ENCODE results near the gene OCIAD1.
"Not testable (repeated sequence)": the region's sequence is repeated elsewhere in the genome, so short reads cannot be mapped to it uniquely, and the experiment has no call there.

OCIAD1 gene

DNA sequence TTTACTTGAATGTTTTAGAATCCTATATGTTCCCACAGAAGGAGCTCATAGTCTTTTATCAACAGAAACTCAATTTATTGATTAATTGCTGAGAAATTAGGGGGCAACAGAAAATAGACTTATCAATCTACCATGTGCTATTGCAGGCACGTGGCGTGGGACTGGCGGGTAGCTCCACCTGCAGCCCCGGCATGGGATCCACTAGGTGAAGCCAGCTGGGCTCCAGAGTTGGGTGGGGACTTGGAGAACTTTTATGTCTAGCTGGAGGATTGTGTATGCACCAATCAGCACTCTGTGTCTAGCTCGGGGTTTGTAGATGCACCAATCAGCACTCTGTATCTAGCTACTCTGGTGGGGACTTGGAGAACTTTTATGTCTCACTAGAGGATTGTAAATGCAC lies 3.3 kb upstream of the OCIAD1 start:
- Histone ChIP-seq H3K9ac (ENCODE audit: low read depth, low read length) (no peak overlapping the region), H3K36me3 (ENCODE audit: insufficient read depth, low read depth, low read length) (peaks cover 4% of the 10 kb centered on the region; the same call in 1 of the 2 replicates), H3K4me1 (ENCODE audit: insufficient read depth, low read length) (peaks cover 8% of the 10 kb centered on the region; the same call in 1 of the 2 replicates), H3K4me3 (ENCODE audit: low read length) (no peak overlapping the region), H3K9me3 (ENCODE audit: insufficient read depth, low read depth, low read length) (no peaks in the 10 kb centered on the region), H3K27ac (ENCODE audit: low read length) (no peak overlapping the region), H3K27me3 (ENCODE audit: insufficient read depth, low read length) (no peaks in the 10 kb centered on the region)

GRCh38 chr4:48831532-48832030 lies 693 bp downstream of the OCIAD1 start:
- peak overlapping the region; percentile 89 for H3K4me3 ChIP-seq (ENCODE audit: low read length)
- no peaks in the 10 kb centered on the region for H3K27me3 ChIP-seq (ENCODE audit: insufficient read depth, low read length)
- no peaks in the 10 kb centered on the region for H3K9me3 ChIP-seq (ENCODE audit: insufficient read depth, low read depth, low read length)
- peak overlapping the region; percentile 100 for H3K27ac ChIP-seq (ENCODE audit: low read length)
- peaks cover 10% of the 10 kb centered on the region; the same call in 1 of the 2 replicates for H3K4me1 ChIP-seq (ENCODE audit: insufficient read depth, low read length)
- peaks cover 43% of the 10 kb centered on the region for H3K36me3 ChIP-seq (ENCODE audit: insufficient read depth, low read depth, low read length)
- peak overlapping the region; percentile 99 for H3K9ac ChIP-seq (ENCODE audit: low read depth, low read length)

DNA sequence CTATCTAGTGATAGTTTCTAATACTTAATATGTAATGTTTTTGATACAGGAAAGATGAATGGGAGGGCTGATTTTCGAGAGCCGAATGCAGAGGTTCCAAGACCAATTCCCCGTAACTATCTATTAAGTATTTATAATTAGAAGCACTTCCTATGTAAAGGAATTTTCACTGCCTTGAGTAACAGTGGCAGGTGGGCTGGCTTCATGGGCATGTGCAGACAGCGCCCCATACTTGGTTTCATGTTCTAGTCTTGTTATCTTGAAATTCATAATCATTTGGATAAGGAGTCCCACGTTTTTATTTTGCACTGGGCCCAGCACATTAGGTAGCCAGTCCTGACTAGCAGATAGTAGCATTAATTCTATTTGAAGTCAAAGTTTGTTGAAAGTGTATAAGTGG lies 1.7 kb downstream of the OCIAD1 start:
- Histone ChIP-seq H3K27ac (ENCODE audit: low read length) (no peak overlapping the region), H3K36me3 (ENCODE audit: insufficient read depth, low read depth, low read length) (peaks cover 53% of the 10 kb centered on the region), H3K4me1 (ENCODE audit: insufficient read depth, low read length) (peaks cover 10% of the 10 kb centered on the region; the same call in 1 of the 2 replicates), H3K9me3 (ENCODE audit: insufficient read depth, low read depth, low read length) (no peaks in the 10 kb centered on the region), H3K9ac (ENCODE audit: low read depth, low read length) (peak overlapping the region; percentile 99; the same call in 1 of the 2 replicates), H3K4me3 (ENCODE audit: low read length) (peak overlapping the region; percentile 89), H3K27me3 (ENCODE audit: insufficient read depth, low read length) (no peaks in the 10 kb centered on the region)

DNA sequence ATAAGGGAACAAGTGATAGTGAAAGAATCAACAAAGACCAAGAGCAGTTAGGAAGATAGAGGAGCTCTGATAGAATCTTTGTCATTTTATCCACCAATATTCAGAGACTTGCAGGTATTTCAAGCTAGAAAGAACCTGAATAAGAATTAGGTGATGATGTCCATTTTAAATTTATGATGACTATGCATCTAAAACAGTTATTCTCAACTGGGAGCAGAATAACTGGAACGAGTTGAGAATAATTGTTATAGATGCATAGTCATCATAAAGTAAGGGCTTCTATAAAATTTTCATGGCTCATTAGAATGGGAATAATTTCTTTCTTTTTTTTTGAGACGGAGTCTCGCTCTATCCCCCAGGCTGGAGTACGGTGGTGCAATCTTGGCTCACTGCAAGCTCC lies 5.8 kb downstream of the OCIAD1 start:
- H3K9me3 ChIP-seq (ENCODE audit: insufficient read depth, low read depth, low read length), result no peaks in the 10 kb centered on the region
- H3K4me1 ChIP-seq (ENCODE audit: insufficient read depth, low read length), result peaks cover 6% of the 10 kb centered on the region; the same call in 1 of the 2 replicates
- no peak overlapping the region for H3K4me3 ChIP-seq (ENCODE audit: low read length)
- no peaks in the 10 kb centered on the region for H3K27me3 ChIP-seq (ENCODE audit: insufficient read depth, low read length)
- H3K9ac ChIP-seq (ENCODE audit: low read depth, low read length), result no peak overlapping the region
- H3K27ac ChIP-seq (ENCODE audit: low read length), result no peak overlapping the region
- H3K36me3 ChIP-seq (ENCODE audit: insufficient read depth, low read depth, low read length), result peaks cover 93% of the 10 kb centered on the region

DNA sequence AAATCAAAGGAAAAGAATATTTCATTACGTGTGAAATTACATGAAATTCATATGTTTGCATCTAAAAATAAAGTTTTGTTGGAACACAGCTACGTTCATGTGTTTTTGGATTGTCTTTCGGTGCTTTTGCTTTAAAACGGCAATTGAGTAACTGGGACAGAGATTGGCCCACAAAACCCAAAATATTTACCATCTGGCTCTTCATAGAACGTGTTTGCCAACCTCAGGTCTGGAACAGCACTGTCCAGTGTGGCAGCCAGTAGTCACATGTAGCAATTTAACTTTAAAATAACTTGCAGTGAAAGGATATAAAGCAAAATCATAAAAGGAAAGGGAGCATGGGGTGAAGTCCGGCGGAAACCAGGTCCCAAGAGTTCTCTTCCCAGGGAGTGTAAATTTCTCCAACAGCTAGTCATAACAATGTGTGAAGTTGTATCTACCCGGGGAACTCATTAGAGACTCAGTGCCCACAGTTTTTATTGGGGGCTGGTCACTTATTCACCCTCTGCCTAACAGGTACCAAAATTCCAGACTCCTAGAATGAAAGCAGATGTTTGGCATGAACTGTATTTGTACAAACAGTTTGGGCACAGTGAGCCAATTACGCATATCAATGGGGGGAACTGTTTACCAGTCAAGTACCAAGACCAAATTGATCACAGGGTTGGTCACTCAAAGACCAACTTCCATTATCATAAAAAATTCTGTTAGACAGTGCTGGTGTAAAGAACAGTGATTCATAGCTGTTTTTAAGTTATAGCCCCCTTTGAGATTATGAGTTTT lies 10.3 kb downstream of the OCIAD1 start:
- Histone ChIP-seq H3K27me3 (ENCODE audit: insufficient read depth, low read length) (no peaks in the 10 kb centered on the region), H3K9ac (ENCODE audit: low read depth, low read length) (no peak overlapping the region), H3K4me3 (ENCODE audit: low read length) (no peak overlapping the region), H3K4me1 (ENCODE audit: insufficient read depth, low read length) (no peaks in the 10 kb centered on the region), H3K27ac (ENCODE audit: low read length) (no peak overlapping the region), H3K36me3 (ENCODE audit: insufficient read depth, low read depth, low read length) (peaks cover 100% of the 10 kb centered on the region), H3K9me3 (ENCODE audit: insufficient read depth, low read depth, low read length) (no peaks in the 10 kb centered on the region)

DNA sequence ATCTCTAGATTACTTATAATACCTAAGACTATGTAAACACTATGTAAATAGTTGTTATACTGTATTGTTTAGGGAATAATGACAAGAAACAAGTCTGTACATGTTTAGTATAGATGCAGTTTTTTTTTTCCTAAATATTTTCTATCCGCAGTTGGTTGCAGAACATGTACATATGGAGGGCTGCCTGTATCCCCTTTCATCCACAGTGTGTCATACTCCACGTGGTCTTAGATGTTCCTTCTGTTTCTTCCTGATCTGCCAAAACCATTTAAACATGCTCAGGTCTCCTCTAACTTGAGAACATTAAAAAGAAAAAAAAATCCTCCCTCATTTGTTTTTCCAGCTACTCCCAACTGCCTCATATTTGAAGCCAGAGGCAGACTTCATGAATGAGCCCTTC lies 14.0 kb downstream of the OCIAD1 start:
- Histone ChIP-seq H3K9me3 (ENCODE audit: insufficient read depth, low read depth, low read length) (no peaks in the 10 kb centered on the region), H3K27ac (ENCODE audit: low read length) (no peak overlapping the region), H3K27me3 (ENCODE audit: insufficient read depth, low read length) (no peaks in the 10 kb centered on the region), H3K36me3 (ENCODE audit: insufficient read depth, low read depth, low read length) (peaks cover 97% of the 10 kb centered on the region), H3K9ac (ENCODE audit: low read depth, low read length) (no peak overlapping the region), H3K4me1 (ENCODE audit: insufficient read depth, low read length) (no peaks in the 10 kb centered on the region), H3K4me3 (ENCODE audit: low read length) (no peak overlapping the region)

DNA sequence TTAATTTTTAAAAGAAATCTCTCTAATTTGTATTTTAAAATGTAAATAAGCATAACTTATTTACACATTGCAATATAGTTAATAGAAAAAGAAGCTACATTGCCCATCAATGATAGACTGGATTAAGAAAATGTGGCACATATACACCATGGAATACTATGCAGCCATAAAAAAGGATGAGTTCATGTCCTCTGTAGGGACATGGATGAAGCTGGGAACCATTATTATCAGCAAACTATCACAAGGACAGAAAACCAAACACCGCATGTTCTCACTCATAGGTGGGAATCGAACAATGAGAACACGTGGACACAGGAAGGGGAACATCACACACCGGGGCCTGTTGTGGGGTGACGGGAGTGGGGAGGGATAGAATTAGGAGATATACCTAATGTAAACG lies 17.9 kb downstream of the OCIAD1 start:
- H3K9ac ChIP-seq (ENCODE audit: low read depth, low read length); H3K4me3 ChIP-seq (ENCODE audit: low read length); H3K9me3 ChIP-seq (ENCODE audit: insufficient read depth, low read depth, low read length); H3K4me1 ChIP-seq (ENCODE audit: insufficient read depth, low read length); H3K27ac ChIP-seq (ENCODE audit: low read length); H3K27me3 ChIP-seq (ENCODE audit: insufficient read depth, low read length): not testable (repeated sequence)
- peaks cover 93% of the 10 kb centered on the region for H3K36me3 ChIP-seq (ENCODE audit: insufficient read depth, low read depth, low read length)

DNA sequence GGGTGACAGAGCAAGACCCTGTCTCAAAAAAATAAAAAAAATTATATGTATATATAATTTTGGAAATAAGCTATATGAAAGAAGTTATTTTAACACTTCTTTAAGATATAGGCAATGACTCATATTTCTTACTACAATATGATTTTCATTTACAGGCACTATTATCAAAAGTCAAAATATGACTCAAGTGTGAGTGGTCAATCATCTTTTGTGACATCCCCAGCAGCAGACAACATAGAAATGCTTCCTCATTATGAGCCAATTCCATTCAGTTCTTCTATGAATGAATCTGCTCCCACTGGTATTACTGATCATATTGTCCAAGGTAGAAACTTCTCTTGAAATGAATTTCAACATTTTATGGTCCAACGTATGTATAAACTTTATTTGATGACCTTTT lies 20.8 kb downstream of the OCIAD1 start:
- Histone ChIP-seq H3K27ac (ENCODE audit: low read length) (no peak overlapping the region), H3K4me3 (ENCODE audit: low read length) (no peak overlapping the region), H3K27me3 (ENCODE audit: insufficient read depth, low read length) (no peaks in the 10 kb centered on the region), H3K36me3 (ENCODE audit: insufficient read depth, low read depth, low read length) (peaks cover 88% of the 10 kb centered on the region), H3K4me1 (ENCODE audit: insufficient read depth, low read length) (no peaks in the 10 kb centered on the region), H3K9me3 (ENCODE audit: insufficient read depth, low read depth, low read length) (no peaks in the 10 kb centered on the region), H3K9ac (ENCODE audit: low read depth, low read length) (no peak overlapping the region)

DNA sequence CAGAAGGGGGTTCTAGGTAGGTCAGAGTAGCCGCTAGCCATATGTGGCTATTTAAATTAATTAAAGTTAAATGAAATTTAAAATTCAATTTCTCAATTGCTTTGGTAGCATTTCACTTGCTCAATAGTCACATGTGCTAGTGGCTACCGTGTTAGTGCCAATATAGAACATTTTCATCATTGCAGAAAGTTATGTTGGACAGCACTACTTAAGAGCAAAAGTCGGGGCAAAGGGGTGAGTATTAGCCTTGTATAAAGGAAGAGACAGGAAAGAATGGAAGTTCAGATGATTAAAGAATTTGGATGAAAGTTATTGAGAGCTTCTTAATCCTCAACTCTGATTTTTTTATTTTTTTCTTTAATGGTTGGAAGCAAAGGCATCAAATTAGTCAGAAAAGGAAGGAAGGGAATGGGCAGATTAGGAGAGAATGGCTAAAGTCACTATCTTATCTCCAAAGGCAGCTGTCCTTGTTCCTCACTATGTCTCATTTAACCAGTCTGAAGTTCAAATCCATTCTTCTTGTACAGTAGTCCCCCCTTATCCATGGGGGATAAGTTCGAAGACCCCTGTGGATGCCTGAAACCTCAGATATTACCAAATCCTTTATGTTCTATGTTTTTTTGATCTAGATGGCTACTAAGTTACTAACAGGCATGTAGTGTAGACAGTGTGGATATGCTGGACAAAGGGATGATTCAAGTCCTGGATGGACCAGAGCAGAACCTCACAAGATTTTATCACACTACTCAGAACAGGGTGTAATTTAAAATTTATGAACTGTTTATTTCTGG lies 22.9 kb downstream of the OCIAD1 start:
- Histone ChIP-seq H3K4me1 (ENCODE audit: insufficient read depth, low read length) (no peaks in the 10 kb centered on the region), H3K27ac (ENCODE audit: low read length) (no peak overlapping the region), H3K36me3 (ENCODE audit: insufficient read depth, low read depth, low read length) (peaks cover 88% of the 10 kb centered on the region), H3K27me3 (ENCODE audit: insufficient read depth, low read length) (no peaks in the 10 kb centered on the region), H3K4me3 (ENCODE audit: low read length) (no peak overlapping the region), H3K9me3 (ENCODE audit: insufficient read depth, low read depth, low read length) (no peaks in the 10 kb centered on the region), H3K9ac (ENCODE audit: low read depth, low read length) (no peak overlapping the region)

DNA sequence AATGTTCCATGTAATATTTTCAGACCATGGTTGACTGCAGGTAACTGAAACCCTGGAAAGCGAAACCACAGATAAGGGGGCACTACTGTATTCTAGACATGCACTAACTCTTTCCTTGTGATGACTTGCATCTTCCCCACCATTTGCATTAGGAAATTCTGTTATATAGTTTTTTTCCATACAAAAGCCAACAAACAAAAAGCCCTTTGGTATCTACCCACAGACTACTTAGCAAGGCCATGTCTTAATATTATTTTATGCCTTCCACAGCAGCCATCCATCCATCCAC lies 23.5 kb downstream of the OCIAD1 start:
- H3K9ac ChIP-seq (ENCODE audit: low read depth, low read length), result no peak overlapping the region
- no peaks in the 10 kb centered on the region for H3K27me3 ChIP-seq (ENCODE audit: insufficient read depth, low read length)
- H3K4me1 ChIP-seq (ENCODE audit: insufficient read depth, low read length), result no peaks in the 10 kb centered on the region
- no peak overlapping the region for H3K4me3 ChIP-seq (ENCODE audit: low read length)
- H3K9me3 ChIP-seq (ENCODE audit: insufficient read depth, low read depth, low read length), result no peaks in the 10 kb centered on the region
- peaks cover 91% of the 10 kb centered on the region for H3K36me3 ChIP-seq (ENCODE audit: insufficient read depth, low read depth, low read length)
- no peak overlapping the region for H3K27ac ChIP-seq (ENCODE audit: low read length)

- no peaks in the 10 kb centered on the region for H3K27me3 ChIP-seq (ENCODE audit: insufficient read depth, low read length)
- no peak overlapping the region for H3K4me3 ChIP-seq (ENCODE audit: low read length)
- peaks cover 91% of the 10 kb centered on the region for H3K36me3 ChIP-seq (ENCODE audit: insufficient read depth, low read depth, low read length)
- H3K27ac ChIP-seq (ENCODE audit: low read length), result no peak overlapping the region
- H3K4me1 ChIP-seq (ENCODE audit: insufficient read depth, low read length), result no peaks in the 10 kb centered on the region
- H3K9ac ChIP-seq (ENCODE audit: low read depth, low read length), result no peak overlapping the region
- H3K9me3 ChIP-seq (ENCODE audit: insufficient read depth, low read depth, low read length), result no peaks in the 10 kb centered on the region
Observed at GRCh38 chr4:48854982-48855381, 24.1 kb downstream of the OCIAD1 start.

- Histone ChIP-seq H3K36me3 (ENCODE audit: insufficient read depth, low read depth, low read length) (peaks cover 74% of the 10 kb centered on the region), H3K9ac (ENCODE audit: low read depth, low read length) (no peak overlapping the region)
Observed at GRCh38 chr4:48858130-48858529, 27.2 kb downstream of the OCIAD1 start.

More at GRCh38 chr4:48858130-48858529, 27.2 kb downstream of the OCIAD1 start:
- no peaks in the 10 kb centered on the region for H3K9me3 ChIP-seq (ENCODE audit: insufficient read depth, low read depth, low read length)
- no peaks in the 10 kb centered on the region for H3K27me3 ChIP-seq (ENCODE audit: insufficient read depth, low read length)
- no peak overlapping the region for H3K27ac ChIP-seq (ENCODE audit: low read length)
- H3K4me1 ChIP-seq (ENCODE audit: insufficient read depth, low read length), result no peaks in the 10 kb centered on the region
- no peak overlapping the region for H3K4me3 ChIP-seq (ENCODE audit: low read length)

Data from iPS-20b (cell line).